Caco-2 (cell line): ENCODE data around the gene XKR8. TPM values are rescaled to one million over a fixed set of nuclear protein-coding genes. Genes with fewer than 3 reads are reported as not detected.

ENCODE experiments used
- BruUV-seq: library from RNA; stranded (reverse); fragments of 400-500 nt; replicated peaks from 2 replicates; lab custom pipeline; 2021; lab: Mats Ljungman, UMichigan
- CTCF ChIA-PET: fragments of 300-600 bp; sonication (Branson Sonifier 250); formaldehyde crosslinking; loops from one replicate; lab custom pipeline; 2022; ENCODE audit warnings: antibody characterized with exemption; lab: Charles Lee
- POLR2A ChIA-PET: fragments of 300-600 bp; sonication (Branson Sonifier 250); formaldehyde crosslinking; loops from one replicate; lab custom pipeline; 2022; ENCODE audit warnings: antibody characterized with exemption; lab: Charles Lee
- DNase-seq, 2 experiments: peaks; one replicate each; pipeline versions ENCODE4 v3.0.0 to v3.0.0-alpha.2; 2020 to 2022
- H3K27me3 ChIP-seq: replicated peaks from 2 replicates; pipeline ENCODE4 v1.6.0; 2011; ENCODE audit warnings: low read length; ENCODE audit not compliant: control insufficient read depth, insufficient read depth
- H3K36me3 ChIP-seq: 2 replicates; pipeline ENCODE4 v1.5.1; 2011; ENCODE audit warnings: low read length; ENCODE audit not compliant: control insufficient read depth, insufficient read depth
- H3K4me1 ChIP-seq: fragments of 250-450 bp; sonication (Bioruptor Pico); 2 replicates; pipeline ENCODE4 v1.5.1; 2020; ENCODE audit warnings: mild to moderate bottlenecking
- H3K4me3 ChIP-seq: 2 replicates; pipeline ENCODE4 v1.5.1; 2011; ENCODE audit warnings: low read depth, mild to moderate bottlenecking, control low read depth, low read length
- H3K9me3 ChIP-seq: fragments of 250-450 bp; sonication (Bioruptor Pico); 2 replicates; pipeline ENCODE4 v1.5.1; 2020; ENCODE audit warnings: mild to moderate bottlenecking, moderate library complexity
- H3K27ac Mint-ChIP-seq: one replicate; pipeline ENCODE4 v1.8.0; 2022; ENCODE audit warnings: mixed read lengths; ENCODE audit not compliant: unreplicated experiment
- H3K27me3 Mint-ChIP-seq: one replicate; pipeline ENCODE4 v1.8.0; 2022; ENCODE audit warnings: mixed read lengths; ENCODE audit not compliant: insufficient read depth, unreplicated experiment
- H3K36me3 Mint-ChIP-seq: one replicate; pipeline ENCODE4 v1.8.0; 2022; ENCODE audit warnings: mild to moderate bottlenecking, mixed read lengths; ENCODE audit not compliant: insufficient read depth, unreplicated experiment
- H3K4me1 Mint-ChIP-seq: one replicate; pipeline ENCODE4 v1.8.0; 2022; ENCODE audit warnings: low read depth, mixed read lengths; ENCODE audit not compliant: unreplicated experiment
- H3K4me3 Mint-ChIP-seq: one replicate; pipeline ENCODE4 v1.8.0; 2022; ENCODE audit warnings: mild to moderate bottlenecking, moderate library complexity, mixed read lengths; ENCODE audit not compliant: unreplicated experiment
- H3K9me3 Mint-ChIP-seq: one replicate; pipeline ENCODE4 v1.8.0; 2022; ENCODE audit warnings: mixed read lengths; ENCODE audit not compliant: unreplicated experiment
- CTCF ChIP-seq, 2 experiments: fragments of 200-600 bp in 1 of 2; IDR thresholded peaks; 1 replicate in 1 of 2; 2 replicates in 1 of 2; pipeline versions ENCODE4 v1.5.1 to v1.8.0; 2011 to 2022; ENCODE audit warnings: antibody characterized with exemption in 1 of 2, control low read depth in 1 of 2, inconsistent platforms in 1 of 2, low read depth in 1 of 2, low read length in 1 of 2, mild to moderate bottlenecking in 1 of 2, moderate library complexity in 1 of 2; ENCODE audit not compliant: insufficient read depth in 1 of 2, severe bottlenecking in 1 of 2, unreplicated experiment in 1 of 2
- intact Hi-C: fragments of 100-400 bp; cut with micrococcal nuclease; formaldehyde crosslinking; loops from one replicate; pipeline ENCODE4 v1.10.0; 2022; ENCODE audit not compliant: unreplicated experiment
- total RNA-seq: library from RNA; stranded (reverse); gene quantifications from 2 replicates; pipeline ENCODE4 v1.2.3, GENCODE V29; 2022

XKR8 gene
- total RNA-seq, 1 experiment from 2014 or later: 8.9 TPM

- Mint-ChIP-seq H3K4me1 (no peaks in the 10 kb centered on the region), H3K27ac (no peak overlapping the region), H3K9me3 (no peaks in the 10 kb centered on the region), H3K4me3 (no peak overlapping the region), H3K36me3 (no peaks in the 10 kb centered on the region), H3K27me3 (no peaks in the 10 kb centered on the region)
- no peaks in the 10 kb centered on the region for H3K27me3 ChIP-seq
- no peaks in the 10 kb centered on the region for H3K4me1 ChIP-seq
- no peak for TF ChIP-seq CTCF (IDR thresholded peaks at IDR 0.05; ENCODE audit: insufficient read depth in 1 of 2, low read depth in 1 of 2, low read length in 1 of 2, severe bottlenecking in 1 of 2, unreplicated experiment in 1 of 2)
- POLR2A ChIA-PET: no interaction called here
- no peaks in the 10 kb centered on the region for H3K9me3 ChIP-seq
- CTCF ChIA-PET: no interaction called here
- DNase-seq: no peak
- no TSS peak for BruUV-seq
- intact Hi-C loops: no loop called here
- no peak overlapping the region for H3K4me3 ChIP-seq
- no peaks in the 10 kb centered on the region for H3K36me3 ChIP-seq
These were observed 37.5 kb upstream of the XKR8 start for GRCh38 chr1:27922272-27922671.

- H3K27me3 ChIP-seq: no peaks in the 10 kb centered on the region
- no peak overlapping the region for H3K4me3 ChIP-seq
- no peak for TF ChIP-seq CTCF (IDR thresholded peaks at IDR 0.05; ENCODE audit: insufficient read depth in 1 of 2, low read depth in 1 of 2, low read length in 1 of 2, severe bottlenecking in 1 of 2, unreplicated experiment in 1 of 2)
- Mint-ChIP-seq H3K4me1 (no peaks in the 10 kb centered on the region), H3K36me3 (no peaks in the 10 kb centered on the region), H3K27me3 (no peaks in the 10 kb centered on the region), H3K27ac (no peak overlapping the region), H3K9me3 (no peaks in the 10 kb centered on the region), H3K4me3 (no peak overlapping the region)
- intact Hi-C loops: no loop called here
- H3K9me3 ChIP-seq: no peaks in the 10 kb centered on the region
- H3K4me1 ChIP-seq: no peaks in the 10 kb centered on the region
- POLR2A ChIA-PET: no interaction called here
- BruUV-seq: no TSS peak
- CTCF ChIA-PET: no interaction called here
- no peak for DNase-seq
- no peaks in the 10 kb centered on the region for H3K36me3 ChIP-seq
These were observed 31.4 kb upstream of the XKR8 start for GRCh38 chr1:27928216-27928954.

- ChIA-PET POLR2A (no interaction called here), CTCF (no interaction called here)
- Mint-ChIP-seq H3K4me3 (no peak overlapping the region), H3K9me3 (no peaks in the 10 kb centered on the region), H3K27me3 (no peaks in the 10 kb centered on the region), H3K4me1 (peaks cover 12% of the 10 kb centered on the region), H3K27ac (no peak overlapping the region), H3K36me3 (peaks cover 12% of the 10 kb centered on the region)
- no peaks in the 10 kb centered on the region for H3K36me3 ChIP-seq
- no peaks in the 10 kb centered on the region for H3K9me3 ChIP-seq
- BruUV-seq: no TSS peak
- DNase-seq: no peak
- H3K27me3 ChIP-seq: no peaks in the 10 kb centered on the region
- no peak overlapping the region for H3K4me3 ChIP-seq
- intact Hi-C loops: no loop called here
- no peaks in the 10 kb centered on the region; the same call in 1 of the 2 replicates for H3K4me1 ChIP-seq
- no peak for TF ChIP-seq CTCF (IDR thresholded peaks at IDR 0.05; ENCODE audit: insufficient read depth in 1 of 2, low read depth in 1 of 2, low read length in 1 of 2, severe bottlenecking in 1 of 2, unreplicated experiment in 1 of 2)
These were observed 28.6 kb upstream of the XKR8 start for GRCh38 chr1:27931184-27931583.
